ENCODE measurements around the gene TFRC.

GRCh38 chr3:196081002-196081833 is 672 bp downstream of the TFRC start:
- TF ChIP-seq CTCF (IDR thresholded peaks at IDR 0.05): no peak
- TF ChIP-seq POLR2A (IDR thresholded peaks at IDR 0.05): no peak
- no peak for TF ChIP-seq EP300 (IDR thresholded peaks at IDR 0.05)

Data from ovary (tissue), 3 donors.